ENCODE data around the gene TTC33.
A peak's percentile ranks its signal among the peaks of the same experiment; 100 is the strongest.
"Not testable (repeated sequence)": the region's sequence is repeated elsewhere in the genome, so short reads cannot be mapped to it uniquely, and the experiment has no call there.

The TTC33 gene

GRCh38 chr5:40755407-40756365, at the start of gene TTC33:
Gene TTC33 (minus strand): TSS chr5:40755961. CDS start chr5:40747018, 8,943 bp downstream.
- DNase-seq: peak; percentile 93 to 94

- DNase-seq: no peak
Measured at GRCh38 chr5:40801771-40802562, 46.2 kb upstream of the TTC33 start.

GRCh38 chr5:40799258-40799657, 43.5 kb upstream of the TTC33 start:
- DNase-seq: no peak

- no peak for DNase-seq
Measured at GRCh38 chr5:40798801-40799210, 43.0 kb upstream of the TTC33 start.

GRCh38 chr5:40798012-40798800, 42.4 kb upstream of the TTC33 start, which contains the start of gene PRKAA1:
Gene PRKAA1 (minus strand): TSS chr5:40798374. CDS start chr5:40798189, 185 bp downstream.
- peak; percentile 83 to 90 for DNase-seq

- DNase-seq: peak; percentile 64 to 70
Measured at GRCh38 chr5:40797273-40798011, 41.7 kb upstream of the TTC33 start.

GRCh38 chr5:40796487-40796889, 40.7 kb upstream of the TTC33 start:
- DNase-seq: no peak

- DNase-seq: not testable (repeated sequence)
Measured at GRCh38 chr5:40794877-40795276, 39.1 kb upstream of the TTC33 start.

GRCh38 chr5:40794340-40794739, 38.6 kb upstream of the TTC33 start:
- DNase-seq: not testable (repeated sequence)

GRCh38 chr5:40792691-40793090, 36.9 kb upstream of the TTC33 start:
- DNase-seq: not testable (repeated sequence)

- DNase-seq: no peak
Measured at GRCh38 chr5:40791715-40792139, 36.0 kb upstream of the TTC33 start.

- no peak for DNase-seq
Measured at GRCh38 chr5:40790947-40791593, 35.3 kb upstream of the TTC33 start.

GRCh38 chr5:40788941-40789340, 33.2 kb upstream of the TTC33 start:
- not testable (repeated sequence) for DNase-seq

GRCh38 chr5:40787986-40788385, 32.2 kb upstream of the TTC33 start:
- DNase-seq: no peak

- DNase-seq: not testable (repeated sequence)
Measured at GRCh38 chr5:40786664-40787063, 30.9 kb upstream of the TTC33 start.

- no peak for DNase-seq
Measured at GRCh38 chr5:40784916-40785315, 29.2 kb upstream of the TTC33 start.

- DNase-seq: no peak
Measured at GRCh38 chr5:40784027-40784653, 28.4 kb upstream of the TTC33 start.

GRCh38 chr5:40781843-40782409, 26.2 kb upstream of the TTC33 start:
- no peak for DNase-seq

GRCh38 chr5:40780858-40781257, 25.1 kb upstream of the TTC33 start:
- no peak for DNase-seq

GRCh38 chr5:40780199-40780598, 24.4 kb upstream of the TTC33 start:
- DNase-seq: no peak
